ENCODE results near the gene BLCAP. TPM values are rescaled to one million over a fixed set of nuclear protein-coding genes. Genes with fewer than 3 reads are reported as not detected.
"Not testable (repeated sequence)": the region's sequence is repeated elsewhere in the genome, so short reads cannot be mapped to it uniquely, and the experiment has no call there.

The BLCAP gene
- total and polyA plus RNA-seq, 2 experiments from 2014 or later: 65.8 to 71.9 TPM

DNA sequence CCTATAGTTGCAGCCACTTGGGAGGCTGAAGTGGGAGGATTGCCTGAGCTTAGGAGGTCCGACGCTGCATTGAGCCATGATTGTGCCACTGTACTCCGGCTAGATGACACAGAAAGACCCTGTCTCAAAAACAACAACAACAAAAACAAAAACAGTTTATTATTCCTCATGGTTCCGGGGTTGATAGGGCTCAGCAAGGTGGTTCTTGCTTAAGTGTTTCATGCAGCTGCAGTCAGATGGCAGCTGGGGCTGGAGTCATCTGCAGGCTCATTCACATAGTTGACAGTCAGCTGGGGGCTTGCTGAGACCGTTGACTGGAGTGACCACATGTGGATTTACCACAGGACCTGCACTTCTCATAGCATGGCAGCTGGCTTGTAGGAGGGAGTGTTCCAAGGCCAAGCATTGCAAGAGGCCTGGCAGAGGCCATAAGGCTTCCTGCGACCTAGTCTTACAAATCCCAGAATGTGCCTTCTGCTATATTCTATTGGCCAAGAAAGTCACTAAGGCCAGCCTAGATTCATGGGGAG, 35.5 kb downstream of the BLCAP start:
- Histone ChIP-seq H3K27ac (no peak overlapping the region), H3K79me2 (no peaks in the 10 kb centered on the region), H3K4me2 (no peak overlapping the region), H3K4me3 (no peak overlapping the region), H3K27me3 (no peaks in the 10 kb centered on the region), H2AFZ (no peak overlapping the region), H3K36me3 (replicated peaks; ENCODE audit: insufficient read depth, low read depth) (no peaks in the 10 kb centered on the region), H3K9me2 (replicated peaks; ENCODE audit: insufficient read depth) (no peaks in the 10 kb centered on the region), H3K9me3 (ENCODE audit: low read depth) (no peaks in the 10 kb centered on the region), H3K4me1 (ENCODE audit: insufficient read depth) (no peaks in the 10 kb centered on the region), H4K20me1 (ENCODE audit: insufficient read depth, poor library complexity, severe bottlenecking) (no peaks in the 10 kb centered on the region)
- 96% methylated on average over 6 of the region's 6 CpGs for WGBS (ENCODE audit: low lambda C conversion rate, missing lambda C conversion rate)
- TF ChIP-seq CTCF (IDR thresholded peaks at IDR 0.05; ENCODE audit: poor library complexity): no peak
- TF ChIP-seq EZH2phosphoT487 (IDR thresholded peaks at IDR 0.05; ENCODE audit: low read depth, severe bottlenecking, unreplicated experiment): no peak
- no peak for TF ChIP-seq EZH2 (IDR thresholded peaks at IDR 0.05; ENCODE audit: borderline replicate concordance)
- no peak for DNase-seq (ENCODE audit: low spot score)

- Histone ChIP-seq H2AFZ (no peak overlapping the region), H3K27me3 (no peaks in the 10 kb centered on the region), H3K27ac (no peak overlapping the region), H3K79me2 (no peaks in the 10 kb centered on the region), H4K20me1 (ENCODE audit: insufficient read depth, poor library complexity, severe bottlenecking) (no peaks in the 10 kb centered on the region), H3K4me1 (ENCODE audit: insufficient read depth) (no peaks in the 10 kb centered on the region), H3K4me2 (no peak overlapping the region), H3K4me3 (no peak overlapping the region), H3K9me3 (ENCODE audit: low read depth) (no peaks in the 10 kb centered on the region), H3K36me3 (replicated peaks; ENCODE audit: insufficient read depth, low read depth) (no peaks in the 10 kb centered on the region), H3K9me2 (replicated peaks; ENCODE audit: insufficient read depth) (no peaks in the 10 kb centered on the region)
- DNase-seq (ENCODE audit: low spot score): no peak
- WGBS (ENCODE audit: low lambda C conversion rate, missing lambda C conversion rate): 88% methylated on average over 7 of the region's 7 CpGs
- TF ChIP-seq EZH2phosphoT487 (IDR thresholded peaks at IDR 0.05; ENCODE audit: low read depth, severe bottlenecking, unreplicated experiment) (no peak), EZH2 (IDR thresholded peaks at IDR 0.05; ENCODE audit: borderline replicate concordance) (no peak), CTCF (IDR thresholded peaks at IDR 0.05; ENCODE audit: poor library complexity) (no peak)
Measured at GRCh38 chr20:37490663-37491350, 36.9 kb downstream of the BLCAP start.

- H3K4me2 ChIP-seq; H3K4me1 ChIP-seq (ENCODE audit: insufficient read depth); DNase-seq (ENCODE audit: low spot score); H3K79me2 ChIP-seq; H3K9me3 ChIP-seq (ENCODE audit: low read depth); H3K27me3 ChIP-seq; H3K9me2 ChIP-seq (replicated peaks; ENCODE audit: insufficient read depth); H3K4me3 ChIP-seq; H3K27ac ChIP-seq; H3K36me3 ChIP-seq (replicated peaks; ENCODE audit: insufficient read depth, low read depth); H4K20me1 ChIP-seq (ENCODE audit: insufficient read depth, poor library complexity, severe bottlenecking); H2AFZ ChIP-seq: not testable (repeated sequence)
- WGBS (ENCODE audit: low lambda C conversion rate, missing lambda C conversion rate): 85% methylated on average over 1 of the region's 1 CpG
Measured at GRCh38 chr20:37486209-37486608, 41.5 kb downstream of the BLCAP start.

- Histone ChIP-seq H3K4me1 (ENCODE audit: insufficient read depth) (no peaks in the 10 kb centered on the region), H4K20me1 (ENCODE audit: insufficient read depth, poor library complexity, severe bottlenecking) (no peaks in the 10 kb centered on the region), H3K9me2 (replicated peaks; ENCODE audit: insufficient read depth) (no peaks in the 10 kb centered on the region), H3K36me3 (replicated peaks; ENCODE audit: insufficient read depth, low read depth) (no peaks in the 10 kb centered on the region), H3K9me3 (ENCODE audit: low read depth) (no peaks in the 10 kb centered on the region), H2AFZ (no peak overlapping the region), H3K4me3 (no peak overlapping the region), H3K4me2 (no peak overlapping the region), H3K27ac (no peak overlapping the region), H3K27me3 (no peaks in the 10 kb centered on the region), H3K79me2 (no peaks in the 10 kb centered on the region)
- no peak for TF ChIP-seq EZH2phosphoT487 (IDR thresholded peaks at IDR 0.05; ENCODE audit: low read depth, severe bottlenecking, unreplicated experiment)
- TF ChIP-seq EZH2 (IDR thresholded peaks at IDR 0.05; ENCODE audit: borderline replicate concordance): no peak
- TF ChIP-seq CTCF (IDR thresholded peaks at IDR 0.05; ENCODE audit: poor library complexity): no peak
- 77% methylated on average over 3 of the region's 3 CpGs for WGBS (ENCODE audit: low lambda C conversion rate, missing lambda C conversion rate)
- DNase-seq (ENCODE audit: low spot score): no peak
Measured at GRCh38 chr20:37484331-37484730, 43.3 kb downstream of the BLCAP start.

Data from hepatocyte (in vitro differentiated cells).